Epithelial cell of prostate (primary cell): ENCODE results near the gene USP21.

Experiments used
- DNase-seq: peaks from one replicate; pipeline ENCODE4 v3.0.0-alpha.2; 2011; ENCODE audit warnings: low read depth, low spot score
- H3K27ac ChIP-seq: fragments of 450-650 bp; 2 replicates; pipeline ENCODE4 v1.5.1; 2017; ENCODE audit warnings: mild to moderate bottlenecking

The USP21 gene

DNA sequence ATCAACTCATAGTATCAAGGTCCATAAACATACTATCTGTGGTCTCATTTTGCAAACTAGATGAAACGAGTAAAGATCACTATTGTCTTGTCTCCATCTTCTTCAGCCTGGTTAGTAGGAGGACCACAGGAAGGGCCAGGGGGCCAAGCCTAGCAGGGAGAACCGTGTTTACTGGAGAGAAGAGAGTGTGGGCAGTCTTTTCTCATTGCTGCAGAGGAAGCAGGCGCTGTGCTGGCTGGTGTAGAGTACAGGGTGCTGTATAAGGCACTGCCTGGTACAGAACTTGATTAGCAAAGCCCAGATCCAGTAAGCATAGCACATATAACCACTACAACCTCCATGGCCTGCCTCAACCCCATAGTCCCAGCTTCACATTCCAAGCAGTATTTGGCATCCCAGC, 28.0 kb downstream of the USP21 start:
- H3K27ac ChIP-seq: no peak overlapping the region
- no peak for DNase-seq

- no peak for DNase-seq
- H3K27ac ChIP-seq: no peak overlapping the region
These were observed 29.1 kb downstream of the USP21 start for GRCh38 chr1:161188381-161188780.

DNA sequence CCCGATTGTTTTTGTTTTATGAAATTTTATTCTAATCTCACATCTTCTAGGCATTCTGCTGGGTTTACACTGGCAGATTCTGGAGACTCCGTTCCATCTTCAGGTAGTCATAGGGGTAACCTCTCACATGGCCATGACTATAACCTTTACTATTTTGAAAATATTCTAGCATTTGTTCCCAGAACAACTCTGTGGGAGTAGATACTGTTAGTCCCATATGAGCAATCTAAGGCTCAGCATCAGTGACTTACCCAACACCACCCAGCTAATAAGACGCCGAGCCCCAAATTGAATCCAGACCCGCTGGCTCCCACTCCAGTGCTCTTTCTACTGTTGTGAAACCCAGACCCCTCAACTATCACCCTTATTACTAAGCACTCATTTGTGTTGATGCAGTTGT, 29.7 kb downstream of the USP21 start:
- DNase-seq: no peak
- no peak overlapping the region for H3K27ac ChIP-seq

DNA sequence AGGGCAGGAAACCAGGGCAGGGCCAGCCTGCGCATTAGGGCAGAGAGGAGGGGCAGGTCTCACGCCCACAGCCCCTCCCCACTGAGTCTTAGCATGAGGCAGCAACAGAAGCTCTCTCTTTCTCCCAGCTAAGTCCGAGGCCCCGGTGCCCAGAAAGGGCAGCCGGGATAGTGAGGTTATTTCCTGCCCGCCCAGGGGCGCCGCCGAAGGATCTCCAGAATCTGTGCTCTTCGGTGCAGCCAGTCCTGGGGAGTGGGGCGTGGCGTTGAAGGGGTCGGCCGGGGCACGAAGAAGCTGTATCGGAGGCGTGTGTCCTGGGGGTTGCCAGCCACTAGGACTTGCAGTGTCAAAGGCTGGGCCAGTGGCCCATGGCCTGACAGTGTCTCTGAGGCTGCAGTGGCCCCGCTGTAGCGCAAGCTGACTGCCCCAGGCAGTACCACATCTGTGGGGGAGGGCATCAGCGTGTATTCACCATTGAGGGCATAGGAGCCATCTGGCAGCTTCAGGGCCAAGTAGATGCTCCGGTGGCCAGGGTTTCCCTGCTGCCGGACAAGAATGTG, 31.7 kb downstream of the USP21 start:
- H3K27ac ChIP-seq: no peak overlapping the region

GRCh38 chr1:161191971-161192370, 32.7 kb downstream of the USP21 start:
- no peak for DNase-seq
- H3K27ac ChIP-seq: no peak overlapping the region

More for the DNA sequence above, 31.7 kb downstream of the USP21 start:
- DNase-seq: no peak

- no peak overlapping the region for H3K27ac ChIP-seq
- no peak for DNase-seq
These were observed 33.5 kb downstream of the USP21 start for GRCh38 chr1:161192476-161193465.

- H3K27ac ChIP-seq: no peak overlapping the region
- no peak for DNase-seq
These were observed 34.4 kb downstream of the USP21 start for GRCh38 chr1:161193561-161194235.

GRCh38 chr1:161195171-161195570, 35.9 kb downstream of the USP21 start:
- no peak overlapping the region for H3K27ac ChIP-seq
- no peak for DNase-seq

GRCh38 chr1:161196111-161196510, 36.8 kb downstream of the USP21 start:
- no peak for DNase-seq
- no peak overlapping the region for H3K27ac ChIP-seq

- no peak overlapping the region for H3K27ac ChIP-seq
- no peak for DNase-seq
These were observed 37.5 kb downstream of the USP21 start for GRCh38 chr1:161196521-161197451.

DNA sequence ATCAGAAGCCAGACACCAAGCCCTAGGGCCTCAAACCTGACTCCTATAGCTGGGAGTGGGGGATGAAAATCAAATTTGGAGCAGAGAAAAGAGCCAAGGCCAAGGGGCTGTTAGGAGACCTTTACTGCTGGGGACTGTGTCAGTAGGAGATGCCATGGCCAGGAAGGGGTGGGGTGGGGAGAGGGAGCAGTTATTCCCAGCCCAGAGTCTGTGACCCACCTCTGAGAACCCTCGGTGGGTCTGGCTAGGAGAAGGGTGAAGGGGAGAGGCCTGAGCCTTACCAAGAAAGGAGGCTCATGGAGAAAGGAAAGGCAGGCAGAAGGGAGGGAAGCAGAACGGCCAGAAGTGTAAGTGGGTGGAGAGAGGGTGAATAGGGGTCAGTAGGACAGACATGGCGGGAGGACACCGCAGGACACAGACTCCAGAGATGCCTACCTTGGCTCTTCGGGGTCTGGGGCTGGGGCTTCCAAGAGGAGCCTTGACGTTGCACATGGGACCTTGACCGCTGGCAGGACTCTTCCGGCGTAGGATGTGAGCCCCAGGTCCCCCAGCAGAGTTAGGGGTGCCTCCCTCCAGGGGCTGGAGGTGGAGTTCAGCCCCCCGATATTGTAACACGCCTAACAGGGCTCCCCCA, 38.4 kb downstream of the USP21 start:
- no peak for DNase-seq
- no peak overlapping the region for H3K27ac ChIP-seq

DNA sequence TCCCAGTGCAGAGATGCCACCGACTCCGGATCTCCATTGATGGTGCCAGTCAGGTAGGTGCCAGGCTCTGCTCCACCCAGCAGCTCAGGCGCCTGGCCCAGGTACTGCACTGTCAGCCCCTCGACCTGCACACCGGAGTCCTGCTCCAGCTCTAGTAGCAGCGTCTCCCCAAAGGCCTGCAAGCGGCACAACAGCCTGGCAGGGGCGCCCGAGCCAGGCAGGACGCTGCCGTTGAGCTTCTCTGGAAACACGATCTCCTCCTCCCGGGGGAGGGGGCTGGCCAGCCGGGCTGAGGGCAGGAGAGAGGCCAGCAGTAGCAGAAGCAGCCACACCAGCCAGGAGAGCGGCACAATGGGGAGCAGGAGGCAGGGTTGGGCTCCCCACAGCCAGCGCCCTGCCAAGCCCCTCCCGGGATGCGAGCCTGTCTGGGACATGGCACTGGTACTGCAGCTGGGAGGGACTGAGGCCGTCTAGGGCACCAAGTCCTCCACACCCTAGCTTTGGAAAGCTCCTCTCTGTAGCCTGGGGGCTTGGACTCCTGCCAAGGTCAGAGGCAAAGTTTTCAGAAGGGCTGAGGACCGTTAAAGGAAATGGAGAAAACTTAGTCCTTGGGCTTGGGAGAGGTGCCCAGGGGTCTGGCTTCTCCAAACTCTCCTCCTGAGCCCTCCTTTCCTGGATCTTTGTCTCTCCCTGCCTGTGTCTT, 39.0 kb downstream of the USP21 start:
- H3K27ac ChIP-seq: no peak overlapping the region
- no peak for DNase-seq

- H3K27ac ChIP-seq: no peak within 1 kb of the TSS
These were observed 39.7 kb downstream of the USP21 start, which contains the start of gene ADAMTS4 for GRCh38 chr1:161198897-161199431. TSS of gene ADAMTS4 (minus strand) at chr1:161199054. CDS start at chr1:161198627, 427 bp downstream.

GRCh38 chr1:161199506-161200139, 40.3 kb downstream of the USP21 start:
- DNase-seq: no peak
- H3K27ac ChIP-seq: no peak overlapping the region

More at GRCh38 chr1:161198897-161199431, 39.7 kb downstream of the USP21 start, which contains the start of gene ADAMTS4:
- DNase-seq: no peak

DNA sequence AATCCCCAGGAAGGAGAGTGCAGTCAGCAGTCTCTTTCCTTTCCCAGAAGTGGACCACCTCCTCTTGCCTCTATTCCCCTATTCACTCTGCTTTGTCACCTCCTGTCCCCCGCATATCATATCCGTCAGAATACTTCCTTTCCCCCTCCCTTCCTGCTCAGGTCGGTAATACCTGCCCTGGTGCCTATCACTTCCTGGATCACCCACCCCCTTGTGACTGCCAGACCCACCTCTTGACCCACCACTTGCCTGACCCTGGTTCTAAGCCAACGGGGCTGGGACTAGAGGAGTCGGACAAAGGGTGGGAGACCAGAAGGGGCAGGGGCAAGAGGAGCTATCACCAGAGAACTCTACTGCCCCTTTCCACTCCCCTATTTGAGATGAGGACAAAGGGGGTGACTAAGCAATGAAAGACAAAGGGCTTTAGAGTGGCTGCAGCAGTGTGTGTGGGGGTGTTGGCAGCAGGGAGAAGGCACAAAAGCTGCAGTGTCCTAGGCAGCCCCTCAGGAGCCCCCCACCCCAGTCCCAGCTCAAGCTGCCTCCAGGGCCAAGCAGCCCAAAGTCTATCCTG, 41.2 kb downstream of the USP21 start:
- no peak for DNase-seq
- peak overlapping the region; percentile 91 for H3K27ac ChIP-seq

DNA sequence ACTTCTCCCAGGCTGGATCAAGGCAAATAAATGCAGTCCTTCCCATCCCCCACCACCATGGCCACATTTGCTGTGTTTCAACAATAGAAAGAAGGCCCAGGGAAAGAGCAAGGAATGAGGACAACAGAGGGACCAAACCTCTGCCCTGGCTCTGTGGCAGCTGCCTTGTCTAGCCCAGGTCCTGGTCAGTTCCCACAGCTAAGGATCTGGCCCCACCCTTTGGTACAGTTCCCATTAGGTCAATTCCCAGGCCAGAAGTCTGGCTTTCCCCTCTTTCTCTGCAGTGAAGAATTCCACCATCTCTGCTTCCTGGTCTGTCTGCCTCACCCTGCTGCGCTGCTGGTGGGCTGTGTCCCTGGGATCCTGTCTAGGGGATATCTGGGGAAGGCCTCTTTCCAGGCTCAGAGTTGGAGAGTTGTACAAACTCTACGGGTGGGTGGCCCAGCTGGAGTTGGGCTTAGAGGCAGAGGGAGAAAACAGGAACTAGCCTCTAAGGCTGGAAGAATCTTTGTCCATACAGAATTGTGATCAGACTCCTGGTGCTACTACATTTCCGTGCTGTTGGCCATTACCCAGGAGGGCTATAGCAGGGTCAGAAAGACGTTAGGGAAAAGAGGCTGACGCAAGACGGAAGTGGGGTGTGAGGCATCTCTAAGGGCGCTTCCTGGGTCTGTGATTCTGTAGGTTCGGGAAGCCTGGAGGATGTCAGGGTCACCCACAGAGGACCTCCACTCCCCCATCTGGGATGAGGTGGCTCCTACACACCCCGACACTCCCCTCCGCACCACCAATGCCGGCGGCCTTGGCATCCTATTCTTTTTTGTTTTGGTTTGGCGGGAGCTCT, 41.9 kb downstream of the USP21 start:
- no peak for DNase-seq
- peak overlapping the region; percentile 91 for H3K27ac ChIP-seq
